Prostate gland (tissue), 2 donors: Measurements from ENCODE around the gene HIVEP2.

Experiments used
- CTCF ChIP-seq, 4 experiments: fragments of 200-600 bp in 2 of 4; fragments of 450-650 bp in 2 of 4; sonication (generic) in 2 of 4; IDR thresholded peaks; 1 replicate in 3 of 4; 2 replicates in 1 of 4; pipeline ENCODE4 v1.5.1; 2016 to 2019; ENCODE audit warnings: antibody characterized with exemption in 4 of 4, mild to moderate bottlenecking in 2 of 4, moderate library complexity in 2 of 4
- POLR2A ChIP-seq: fragments of 450-650 bp; IDR thresholded peaks from one replicate; pipeline ENCODE4 v1.6.1; 2016; ENCODE audit warnings: antibody characterized with exemption, mild to moderate bottlenecking
- POLR2AphosphoS5 ChIP-seq: sonication (generic); formaldehyde crosslinking; IDR thresholded peaks from one replicate; pipeline ENCODE4 v1.6.1; 2017; ENCODE audit warnings: antibody characterized with exemption

- TF ChIP-seq CTCF (IDR thresholded peaks at IDR 0.05) (no peak), POLR2A (no peak), POLR2AphosphoS5 (no peak)
These were observed 136.4 kb downstream of the HIVEP2 start for GRCh38 chr6:142808405-142809061.
